Osteocyte (in vitro differentiated cells): ENCODE results near the gene ELF1. TPM values are rescaled to one million over a fixed set of nuclear protein-coding genes. Genes with fewer than 3 reads are reported as not detected.

ENCODE experiments used
- DNase-seq: peaks from one replicate; pipeline ENCODE4 v3.0.0; 2021; ENCODE audit warnings: mixed read lengths; ENCODE audit not compliant: unreplicated experiment; ENCODE audit errors: extremely low spot score
- H3K27ac Mint-ChIP-seq: one replicate; pipeline ENCODE4 v1.8.0; 2021; ENCODE audit warnings: mild to moderate bottlenecking, mixed read lengths; ENCODE audit not compliant: unreplicated experiment
- H3K27me3 Mint-ChIP-seq: one replicate; pipeline ENCODE4 v1.8.0; 2021; ENCODE audit warnings: mixed read lengths; ENCODE audit not compliant: unreplicated experiment
- H3K36me3 Mint-ChIP-seq: one replicate; pipeline ENCODE4 v1.8.0; 2021; ENCODE audit warnings: mixed read lengths; ENCODE audit not compliant: unreplicated experiment
- H3K4me1 Mint-ChIP-seq: one replicate; pipeline ENCODE4 v1.8.0; 2021; ENCODE audit warnings: mixed read lengths; ENCODE audit not compliant: unreplicated experiment
- H3K4me3 Mint-ChIP-seq: one replicate; pipeline ENCODE4 v1.8.0; 2021; ENCODE audit warnings: mild to moderate bottlenecking, moderate library complexity, mixed read lengths; ENCODE audit not compliant: unreplicated experiment
- H3K9me3 Mint-ChIP-seq: one replicate; pipeline ENCODE4 v1.8.0; 2021; ENCODE audit warnings: mixed read lengths; ENCODE audit not compliant: unreplicated experiment
- CTCF ChIP-seq: fragments of 200-600 bp; sonication (generic); IDR thresholded peaks from 2 replicates; pipeline ENCODE4 v1.5.0; 2021; ENCODE audit warnings: antibody characterized with exemption, mild to moderate bottlenecking, moderate library complexity
- total RNA-seq: library from RNA; stranded (reverse); gene quantifications from 2 replicates; pipeline ENCODE4 v1.2.1, GENCODE V29; 2021

ELF1 gene
- total RNA-seq, 1 donor from 2014 or later: 52.6 TPM

GRCh38 chr13:41006978-41007743 lies 12.0 kb downstream of the ELF1 start:
- Mint-ChIP-seq H3K4me3 (no peak overlapping the region), H3K27me3 (no peaks in the 10 kb centered on the region), H3K36me3 (peaks cover 2% of the 10 kb centered on the region), H3K27ac (peak overlapping the region; percentile 66), H3K4me1 (peaks cover 32% of the 10 kb centered on the region), H3K9me3 (peaks cover 4% of the 10 kb centered on the region)
- no peak for TF ChIP-seq CTCF
- DNase-seq: no peak

- Mint-ChIP-seq H3K27ac (no peak overlapping the region), H3K27me3 (no peaks in the 10 kb centered on the region), H3K9me3 (peaks cover 4% of the 10 kb centered on the region), H3K4me3 (no peak overlapping the region), H3K36me3 (peaks cover 2% of the 10 kb centered on the region), H3K4me1 (peaks cover 32% of the 10 kb centered on the region)
- no peak for DNase-seq
- no peak for TF ChIP-seq CTCF
Measured at GRCh38 chr13:41006306-41006705, 12.8 kb downstream of the ELF1 start.

GRCh38 chr13:41005704-41006103 lies 13.4 kb downstream of the ELF1 start:
- Mint-ChIP-seq H3K36me3 (peaks cover 2% of the 10 kb centered on the region), H3K4me3 (no peak overlapping the region), H3K9me3 (peaks cover 4% of the 10 kb centered on the region), H3K27me3 (no peaks in the 10 kb centered on the region), H3K4me1 (peaks cover 32% of the 10 kb centered on the region), H3K27ac (no peak overlapping the region)
- no peak for DNase-seq
- no peak for TF ChIP-seq CTCF

GRCh38 chr13:41004875-41005693 lies 14.0 kb downstream of the ELF1 start:
- no peak overlapping the region for H3K27ac Mint-ChIP-seq

More at GRCh38 chr13:41004875-41005693, 14.0 kb downstream of the ELF1 start:
- no peak overlapping the region for H3K4me3 Mint-ChIP-seq
- peaks cover 32% of the 10 kb centered on the region for H3K4me1 Mint-ChIP-seq
- no peak for TF ChIP-seq CTCF
- H3K36me3 Mint-ChIP-seq: peaks cover 2% of the 10 kb centered on the region
- peaks cover 4% of the 10 kb centered on the region for H3K9me3 Mint-ChIP-seq
- H3K27me3 Mint-ChIP-seq: no peaks in the 10 kb centered on the region
- DNase-seq: no peak
